ENCODE results near the gene ESPNL. TPM values are rescaled to one million over a fixed set of nuclear protein-coding genes. Genes with fewer than 3 reads are reported as not detected.

The ESPNL gene
- total RNA-seq, 1 donor from 2014 or later = 0.69 TPM

GRCh38 chr2:238142382-238143205, 42.5 kb downstream of the ESPNL start:
- DNase-seq = no peak

GRCh38 chr2:238143239-238143951, 43.3 kb downstream of the ESPNL start:
- no peak for DNase-seq

- DNase-seq = no peak
Observed at GRCh38 chr2:238144262-238144661, 44.1 kb downstream of the ESPNL start.

GRCh38 chr2:238145046-238145445, 44.9 kb downstream of the ESPNL start:
- no peak for DNase-seq

GRCh38 chr2:238145851-238146250, 45.7 kb downstream of the ESPNL start:
- DNase-seq = no peak

- no peak for DNase-seq
Observed at GRCh38 chr2:238146884-238147544, 46.9 kb downstream of the ESPNL start.

- no peak for DNase-seq
Observed at GRCh38 chr2:238148981-238149380, 48.8 kb downstream of the ESPNL start.

GRCh38 chr2:238149841-238150572, 49.9 kb downstream of the ESPNL start:
- DNase-seq = no peak

- DNase-seq = no peak
Observed at GRCh38 chr2:238150686-238151085, 50.5 kb downstream of the ESPNL start.

- no peak for DNase-seq
Observed at GRCh38 chr2:238151205-238151604, 51.1 kb downstream of the ESPNL start.

- no peak for DNase-seq
Observed at GRCh38 chr2:238151628-238152235, 51.6 kb downstream of the ESPNL start.

GRCh38 chr2:238152771-238153688, 52.9 kb downstream of the ESPNL start:
- no peak for DNase-seq

- DNase-seq = no peak
Observed at GRCh38 chr2:238154570-238154969, 54.4 kb downstream of the ESPNL start.

- peak; percentile 14 for DNase-seq
Observed at GRCh38 chr2:238155051-238155760, 55.1 kb downstream of the ESPNL start.

- DNase-seq = no peak
Observed at GRCh38 chr2:238155761-238156694, 55.9 kb downstream of the ESPNL start.

GRCh38 chr2:238157506-238158017, 57.4 kb downstream of the ESPNL start:
- DNase-seq = no peak

- DNase-seq = no peak
Observed at GRCh38 chr2:238158018-238158508, 57.9 kb downstream of the ESPNL start.

GRCh38 chr2:238158509-238159070, 58.5 kb downstream of the ESPNL start, which contains the start of gene ERFE:
Gene ERFE (plus strand): TSS chr2:238158970. CDS start chr2:238159008, 38 bp downstream.
- peak; percentile 19 for DNase-seq

Data from skin of body (tissue), 2 donors.